GM10266 (cell line): ENCODE results near the gene NELL1.

Experiments
- DNase-seq: peaks from one replicate; pipeline ENCODE4 v3.0.0; 2012; ENCODE audit errors: extremely low spot score
- CTCF ChIP-seq: IDR thresholded peaks from 2 replicates; pipeline ENCODE4 v1.5.1; 2012; ENCODE audit warnings: mild to moderate bottlenecking, low read depth; ENCODE audit not compliant: control insufficient read depth, insufficient read depth; ENCODE audit errors: missing control alignments

The NELL1 gene

GRCh38 chr11:20824773-20825172, 155.4 kb downstream of the NELL1 start:
- DNase-seq = no peak
- TF ChIP-seq CTCF = no peak

- DNase-seq = no peak
- TF ChIP-seq CTCF = no peak
Measured at GRCh38 chr11:20835561-20835960, 166.2 kb downstream of the NELL1 start.

GRCh38 chr11:20839231-20839630, 169.8 kb downstream of the NELL1 start:
- DNase-seq = no peak
- TF ChIP-seq CTCF = no peak

GRCh38 chr11:20840341-20840740, 171.0 kb downstream of the NELL1 start:
- no peak for TF ChIP-seq CTCF
- no peak for DNase-seq

GRCh38 chr11:20844216-20844615, 174.8 kb downstream of the NELL1 start:
- no peak for TF ChIP-seq CTCF
- no peak for DNase-seq

- TF ChIP-seq CTCF = no peak
- no peak for DNase-seq
Measured at GRCh38 chr11:20844630-20845029, 175.2 kb downstream of the NELL1 start.

- TF ChIP-seq CTCF = no peak
- no peak for DNase-seq
Measured at GRCh38 chr11:20854215-20854955, 185.0 kb downstream of the NELL1 start.
